ENCODE data around the gene HHIP.

Gene HHIP, protein sequence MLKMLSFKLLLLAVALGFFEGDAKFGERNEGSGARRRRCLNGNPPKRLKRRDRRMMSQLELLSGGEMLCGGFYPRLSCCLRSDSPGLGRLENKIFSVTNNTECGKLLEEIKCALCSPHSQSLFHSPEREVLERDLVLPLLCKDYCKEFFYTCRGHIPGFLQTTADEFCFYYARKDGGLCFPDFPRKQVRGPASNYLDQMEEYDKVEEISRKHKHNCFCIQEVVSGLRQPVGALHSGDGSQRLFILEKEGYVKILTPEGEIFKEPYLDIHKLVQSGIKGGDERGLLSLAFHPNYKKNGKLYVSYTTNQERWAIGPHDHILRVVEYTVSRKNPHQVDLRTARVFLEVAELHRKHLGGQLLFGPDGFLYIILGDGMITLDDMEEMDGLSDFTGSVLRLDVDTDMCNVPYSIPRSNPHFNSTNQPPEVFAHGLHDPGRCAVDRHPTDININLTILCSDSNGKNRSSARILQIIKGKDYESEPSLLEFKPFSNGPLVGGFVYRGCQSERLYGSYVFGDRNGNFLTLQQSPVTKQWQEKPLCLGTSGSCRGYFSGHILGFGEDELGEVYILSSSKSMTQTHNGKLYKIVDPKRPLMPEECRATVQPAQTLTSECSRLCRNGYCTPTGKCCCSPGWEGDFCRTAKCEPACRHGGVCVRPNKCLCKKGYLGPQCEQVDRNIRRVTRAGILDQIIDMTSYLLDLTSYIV

DNA sequence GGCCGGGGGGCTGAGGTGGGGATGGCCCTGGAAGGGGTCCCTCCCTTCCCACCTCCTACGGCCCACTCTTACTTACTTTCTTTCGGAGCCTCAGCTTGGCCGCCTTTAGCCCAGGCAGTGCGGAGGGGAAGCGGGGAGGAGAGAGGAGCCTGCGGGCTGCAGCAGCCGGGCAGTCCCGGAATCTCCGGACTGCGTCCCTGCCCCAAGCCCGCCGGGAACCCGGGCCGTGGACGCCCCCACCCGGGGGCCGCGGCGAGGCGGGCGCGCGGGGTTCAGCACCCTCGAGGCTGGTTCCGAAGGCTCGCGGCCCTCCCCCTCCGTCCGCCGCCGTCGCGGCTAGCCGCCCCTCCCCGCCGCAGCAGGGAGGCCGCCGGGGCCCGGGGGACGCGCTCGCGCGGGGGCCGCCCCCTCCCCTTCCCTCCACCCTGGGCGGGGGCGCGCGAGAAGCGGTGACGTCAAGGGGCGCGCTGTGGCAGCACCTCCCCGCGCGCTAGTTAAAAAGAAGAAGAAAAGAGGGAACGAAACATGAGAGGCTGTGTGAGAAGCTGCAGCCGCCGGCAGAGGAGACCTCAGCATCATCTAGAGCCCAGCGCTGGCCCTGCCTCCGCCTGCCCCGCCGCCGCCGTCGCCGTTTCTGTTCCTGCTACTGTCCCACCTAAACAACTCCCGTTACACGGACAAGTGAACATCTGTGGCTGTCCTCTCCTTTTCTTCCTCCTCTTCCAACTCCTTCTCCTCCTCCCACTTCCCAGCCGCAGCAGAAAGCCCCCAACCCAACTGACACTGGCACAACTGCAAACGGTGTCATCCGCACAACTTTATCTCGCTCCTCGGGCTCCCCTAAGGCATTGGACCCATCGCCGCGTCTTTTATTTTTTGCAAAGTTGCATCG, at the start of gene HHIP:
Gene HHIP (plus strand): TSS at position 526 of the 892 bp plus-strand sequence. CDS start 520 bp downstream, outside the sequence.
- DNase-seq: peak; percentile 24

DNA sequence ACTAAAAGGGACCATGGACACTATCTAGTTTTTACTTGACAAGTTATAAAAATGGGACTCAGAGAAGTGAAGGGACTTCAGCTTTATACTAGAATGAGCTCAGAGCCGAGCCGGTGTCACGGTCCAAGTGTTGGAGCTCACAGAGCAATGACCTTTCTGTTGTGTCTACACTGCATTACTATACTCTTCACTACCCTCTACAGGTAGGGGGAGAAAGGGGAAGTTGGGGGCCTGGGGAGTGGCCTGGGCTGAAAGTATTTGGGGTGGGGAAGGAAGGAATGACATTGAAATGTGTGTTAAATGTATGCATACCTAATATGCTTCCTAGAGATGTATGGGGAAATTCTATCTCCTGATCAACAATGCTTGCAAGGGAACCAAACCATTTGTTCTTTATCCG, 48.8 kb upstream of the HHIP start:
- no peak for DNase-seq

DNA sequence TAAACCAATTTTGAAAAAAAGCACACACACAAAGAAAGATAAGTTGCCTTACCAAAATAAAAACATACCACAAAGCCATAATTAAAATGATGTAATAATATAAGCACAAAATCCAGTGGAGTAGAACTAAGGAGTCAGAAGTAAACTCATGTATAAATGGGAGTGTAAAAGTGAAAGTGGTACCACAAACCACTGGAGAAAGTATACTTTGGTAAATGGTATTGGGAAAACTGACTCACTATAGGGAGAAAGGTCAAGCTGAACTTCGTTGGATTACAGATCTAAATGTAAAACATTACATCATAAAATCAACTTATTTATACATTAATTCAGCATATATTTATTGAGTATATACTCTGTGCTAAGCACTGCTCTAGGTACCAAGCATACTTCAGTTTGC, 46.3 kb upstream of the HHIP start:
- no peak for DNase-seq

DNA sequence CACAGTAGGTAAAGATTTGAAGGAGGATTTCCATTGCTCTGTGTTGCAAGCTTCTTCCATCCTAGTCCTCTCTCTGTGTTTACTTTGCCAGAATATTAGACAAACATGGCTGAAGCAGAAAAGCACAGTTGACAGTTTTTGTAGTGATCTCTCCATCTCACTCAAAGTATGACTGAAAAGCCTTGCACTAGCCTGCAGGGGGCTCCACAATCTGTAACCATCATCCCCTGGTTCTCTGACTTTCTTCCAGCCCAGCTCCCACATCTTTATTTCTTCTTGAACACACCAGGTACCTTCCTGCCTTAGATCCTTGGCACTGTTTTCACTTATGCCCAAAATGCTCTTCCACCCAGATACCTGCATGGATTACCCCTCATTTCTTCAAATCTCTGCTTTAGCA, 34.1 kb upstream of the HHIP start:
- DNase-seq: no peak

DNA sequence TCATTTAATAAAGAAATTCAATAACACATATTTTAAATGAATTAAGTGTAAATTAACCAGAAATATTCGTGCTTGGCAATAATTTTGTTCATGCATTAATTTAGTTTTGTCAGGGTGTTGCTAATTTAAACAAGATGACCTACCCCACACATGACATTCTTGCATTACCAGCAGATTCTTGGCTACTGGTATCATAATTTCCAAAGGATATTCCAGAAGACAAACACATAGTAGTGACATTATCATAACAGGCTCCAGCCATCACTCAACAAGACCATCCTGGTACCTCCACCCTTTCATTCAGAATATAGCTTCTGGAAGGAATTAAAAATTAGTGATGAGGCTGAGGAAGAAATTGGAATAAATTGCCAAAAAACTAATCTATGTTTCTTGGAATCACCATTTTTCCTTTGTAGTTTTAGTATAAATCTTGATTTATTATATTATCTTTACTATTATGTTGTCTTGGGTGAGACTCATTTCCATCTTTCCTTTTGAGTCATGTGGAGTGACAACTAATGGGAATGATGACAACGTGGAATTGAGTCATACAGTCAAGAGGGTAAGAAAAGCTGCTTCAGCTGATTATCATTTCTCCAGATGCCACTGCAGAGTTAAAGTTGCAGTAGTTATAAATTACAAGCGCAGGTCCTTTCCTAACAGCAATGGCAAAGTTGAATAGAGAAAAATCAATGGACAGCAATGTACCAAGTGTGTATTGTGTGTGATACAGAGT, 30.9 kb upstream of the HHIP start:
- no peak for DNase-seq

DNA sequence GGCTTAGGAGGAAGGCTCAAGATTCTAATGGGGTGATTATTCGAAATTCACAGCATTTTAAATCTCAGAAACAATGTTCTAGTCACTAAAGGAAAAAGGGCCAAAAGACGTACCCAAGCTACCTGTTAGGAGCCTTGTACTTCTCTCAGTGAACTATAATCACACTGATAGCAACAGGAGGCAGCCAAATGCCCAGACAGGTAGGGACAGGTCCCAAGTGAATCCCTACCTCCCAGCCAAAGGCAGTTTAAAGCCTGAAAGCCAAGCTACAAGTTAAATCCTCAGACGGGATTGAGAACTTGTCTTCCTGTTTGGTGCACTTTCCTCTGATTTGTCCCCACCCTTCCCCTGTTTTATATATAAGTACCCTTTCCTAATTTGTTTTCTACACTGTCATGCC, 24.3 kb upstream of the HHIP start:
- no peak for DNase-seq

DNA sequence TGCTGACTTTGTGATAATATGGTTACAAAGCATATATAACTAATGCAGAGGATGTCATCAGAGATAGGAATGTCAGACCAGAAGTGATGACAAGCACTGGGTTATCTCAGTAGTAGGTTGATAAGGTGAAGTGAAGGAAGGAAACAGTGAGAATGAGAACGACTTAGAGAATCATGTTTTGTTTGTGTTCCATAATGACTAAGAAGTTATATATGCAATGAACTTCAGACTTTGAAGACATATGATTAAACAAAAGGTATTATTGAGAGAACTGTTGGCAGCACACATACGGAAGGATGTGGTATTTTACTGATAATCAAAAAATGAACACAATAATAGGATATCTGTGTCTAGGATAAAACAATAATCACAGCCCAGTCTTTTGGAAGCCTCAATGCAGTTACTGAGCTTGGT, 18.3 kb upstream of the HHIP start:
- DNase-seq: no peak

DNA sequence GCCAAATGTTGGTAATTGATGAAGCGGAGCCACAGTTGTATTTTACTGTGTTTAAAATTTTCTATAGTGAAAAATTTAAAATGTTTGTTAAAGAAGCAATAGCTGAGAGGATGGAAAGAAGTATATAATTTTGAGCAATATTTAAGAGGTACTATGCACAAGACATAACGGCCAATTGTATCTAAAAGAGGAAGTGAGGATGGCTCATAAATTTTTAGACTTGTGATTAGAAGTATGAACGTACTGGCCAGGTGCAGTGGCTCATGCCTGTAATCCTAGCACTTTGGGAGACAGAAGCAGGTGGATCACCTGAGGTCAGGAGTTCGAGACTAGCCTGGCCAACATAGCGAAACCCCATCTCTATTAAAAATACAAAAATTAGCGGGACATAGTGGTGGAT, 12.7 kb upstream of the HHIP start:
- no peak for DNase-seq

DNA sequence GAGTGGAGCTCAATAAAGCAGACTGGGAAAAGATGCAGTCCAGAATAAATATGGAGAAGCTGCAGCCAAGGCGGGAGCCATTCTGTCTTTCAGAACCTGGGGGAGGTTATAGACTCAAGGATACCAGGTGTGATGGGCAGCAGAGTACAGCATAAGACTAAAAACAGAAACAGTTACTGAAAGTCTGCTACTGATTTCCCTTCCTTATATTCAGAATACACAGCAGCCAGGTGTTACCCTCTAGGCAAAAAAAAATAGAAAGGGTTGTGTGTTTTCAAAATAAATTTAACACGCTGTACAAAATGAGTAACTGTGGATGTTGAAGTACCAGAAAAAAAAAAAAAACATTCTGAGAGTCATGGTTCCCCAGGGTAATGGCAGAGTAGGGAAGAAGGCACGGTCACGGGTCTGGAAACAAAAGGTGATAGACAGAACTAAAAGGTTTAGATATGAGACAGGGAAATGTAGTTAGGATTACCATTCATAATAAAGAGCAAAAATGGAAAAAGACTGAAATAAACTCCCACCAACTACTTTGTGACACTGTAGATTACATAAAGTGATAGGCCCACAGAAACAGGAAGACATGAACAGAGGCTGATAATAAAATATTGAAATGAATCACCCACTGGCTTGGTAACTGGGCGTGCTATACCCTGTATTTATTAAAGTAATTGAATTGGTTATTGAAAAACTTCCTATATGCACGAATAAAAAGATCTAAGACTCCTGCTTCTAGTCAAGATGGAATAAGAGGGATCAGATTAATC, 10.8 kb upstream of the HHIP start:
- DNase-seq: no peak

DNA sequence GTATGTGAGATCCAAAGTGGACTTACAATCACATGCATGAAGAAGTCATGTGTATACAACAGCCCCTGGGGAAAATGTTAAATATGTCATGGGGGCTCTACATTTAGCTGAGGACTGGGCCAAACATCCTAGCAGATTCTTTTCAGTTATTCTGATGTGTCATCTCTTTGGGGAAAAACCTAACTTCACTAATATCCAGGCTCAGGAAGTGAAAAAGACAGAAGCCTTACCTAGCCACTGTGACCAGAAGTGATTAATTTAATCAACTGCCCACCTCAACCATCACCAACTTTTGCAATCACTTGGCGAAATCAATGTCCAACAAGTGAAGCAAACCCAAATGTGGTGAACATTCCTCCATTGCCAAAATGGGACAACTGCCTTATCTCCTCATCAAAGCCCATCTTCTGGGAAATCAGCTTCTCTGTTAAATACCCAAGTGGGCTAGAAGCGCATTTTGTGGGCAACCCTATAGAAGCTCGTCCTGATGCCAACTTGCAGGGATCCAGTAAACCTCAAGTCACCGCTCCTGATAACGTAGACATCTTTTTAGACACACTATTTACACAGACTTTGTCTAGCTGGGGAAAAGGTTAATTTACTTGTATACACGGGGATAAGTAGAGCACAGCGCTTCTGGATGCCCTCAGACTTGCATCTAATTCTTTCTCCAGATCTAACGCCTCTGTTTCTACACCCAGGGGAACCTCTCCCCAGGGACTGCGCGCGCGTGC, 1.4 kb upstream of the HHIP start:
- DNase-seq: no peak

DNA sequence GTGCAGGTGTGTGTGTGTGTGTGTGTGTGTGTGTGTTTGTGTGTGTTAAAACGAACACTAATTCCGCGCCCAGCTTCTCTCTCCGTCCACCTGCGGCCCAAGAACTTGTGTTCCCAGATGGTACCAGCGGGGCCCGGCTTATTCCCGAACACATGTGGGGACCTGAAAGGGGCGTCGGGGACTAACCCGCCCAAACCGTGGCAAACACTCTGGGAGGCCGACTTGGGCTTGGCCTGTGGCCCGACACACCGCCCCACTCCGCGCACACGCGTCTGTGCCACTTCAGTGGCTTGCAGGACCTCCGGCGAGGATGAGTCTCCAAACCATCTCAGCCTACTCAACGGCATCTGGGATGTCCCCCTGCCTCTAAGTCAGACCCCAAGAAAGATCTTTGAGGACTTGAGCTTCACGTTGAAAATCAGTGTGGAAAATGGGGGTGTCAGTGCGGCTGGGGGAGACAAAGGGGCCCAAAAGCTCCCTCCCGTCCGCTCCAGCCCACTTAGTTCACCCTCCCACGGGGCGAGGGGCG, 790 bp upstream of the HHIP start:
- no peak for DNase-seq

DNA sequence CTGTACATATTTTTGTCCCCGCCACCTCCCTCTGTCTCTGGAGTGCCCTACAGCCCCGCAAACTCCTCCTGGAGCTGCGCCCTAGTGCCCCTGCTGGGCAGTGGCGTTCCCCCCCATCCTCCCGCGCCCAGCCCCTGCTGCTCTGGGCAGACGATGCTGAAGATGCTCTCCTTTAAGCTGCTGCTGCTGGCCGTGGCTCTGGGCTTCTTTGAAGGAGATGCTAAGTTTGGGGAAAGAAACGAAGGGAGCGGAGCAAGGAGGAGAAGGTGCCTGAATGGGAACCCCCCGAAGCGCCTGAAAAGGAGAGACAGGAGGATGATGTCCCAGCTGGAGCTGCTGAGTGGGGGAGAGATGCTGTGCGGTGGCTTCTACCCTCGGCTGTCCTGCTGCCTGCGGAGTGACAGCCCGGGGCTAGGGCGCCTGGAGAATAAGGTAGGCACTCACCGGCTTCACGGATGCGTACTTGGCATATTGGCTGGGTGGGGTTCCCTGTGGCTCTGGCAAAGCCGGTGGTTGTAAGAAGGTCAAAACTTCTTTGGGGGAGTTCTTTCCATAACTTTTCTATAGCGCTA, 653 bp downstream of the HHIP start:
- DNase-seq: no peak

DNA sequence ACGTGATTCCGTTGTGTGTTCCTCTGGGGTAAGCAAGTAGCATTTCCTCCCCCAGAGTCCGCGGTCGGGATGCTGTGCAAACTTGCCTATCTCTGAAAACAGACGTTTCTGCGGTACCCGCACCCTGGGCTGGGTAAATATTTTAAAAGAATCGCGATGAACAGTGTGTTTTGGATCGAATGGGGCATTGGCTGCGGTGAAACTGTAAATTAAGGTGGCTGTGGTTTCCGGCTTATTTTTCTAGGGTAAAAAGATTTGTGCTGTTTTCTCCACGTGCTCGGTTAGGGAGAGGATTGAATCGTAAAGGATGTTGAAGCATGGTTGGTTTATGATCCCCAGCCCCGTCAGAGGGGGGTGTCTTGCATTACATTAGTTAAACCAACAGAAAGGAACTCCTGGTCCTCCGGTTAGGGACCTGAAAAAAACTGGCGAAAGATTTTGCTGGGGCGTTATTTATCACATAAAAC, 1.2 kb downstream of the HHIP start:
- no peak for DNase-seq

DNA sequence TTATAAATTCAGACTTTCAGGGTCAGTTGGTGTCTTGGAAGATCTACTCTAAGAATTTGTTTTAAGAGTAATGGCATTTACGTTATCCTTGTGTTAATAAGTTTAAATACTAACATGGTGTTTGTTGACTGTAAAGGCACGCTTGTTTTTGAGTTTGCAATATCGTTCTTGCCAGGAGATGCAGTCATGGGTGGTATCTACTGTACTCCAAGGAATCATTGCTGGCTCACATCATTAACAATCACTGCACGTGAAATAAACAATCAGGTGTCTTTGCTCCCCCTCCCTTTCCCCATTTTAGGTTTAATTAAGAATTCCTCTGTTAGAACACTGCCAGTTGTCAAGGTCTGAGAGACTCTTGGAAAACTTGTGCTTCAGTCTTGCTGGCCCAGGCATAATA, 1.6 kb downstream of the HHIP start:
- no peak for DNase-seq

DNA sequence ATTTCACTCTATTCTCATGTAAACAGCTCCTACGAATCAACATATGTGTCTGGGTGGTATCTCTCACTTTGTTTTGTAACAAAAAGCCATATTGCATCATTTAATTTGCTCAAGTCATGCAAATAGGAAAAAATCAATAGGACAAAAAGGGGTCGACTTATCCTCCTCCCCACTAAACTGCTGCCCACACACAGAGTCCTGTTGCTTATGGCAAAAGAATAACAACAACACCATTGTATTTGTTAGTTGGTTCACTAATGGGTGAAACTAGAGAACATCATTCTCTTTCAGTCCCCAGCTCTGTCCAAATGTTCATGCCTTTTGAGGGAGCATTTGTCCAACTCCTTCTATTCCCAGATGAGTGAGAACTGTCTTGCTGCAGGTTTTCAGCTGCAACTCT, 2.1 kb downstream of the HHIP start:
- no peak for DNase-seq

DNA sequence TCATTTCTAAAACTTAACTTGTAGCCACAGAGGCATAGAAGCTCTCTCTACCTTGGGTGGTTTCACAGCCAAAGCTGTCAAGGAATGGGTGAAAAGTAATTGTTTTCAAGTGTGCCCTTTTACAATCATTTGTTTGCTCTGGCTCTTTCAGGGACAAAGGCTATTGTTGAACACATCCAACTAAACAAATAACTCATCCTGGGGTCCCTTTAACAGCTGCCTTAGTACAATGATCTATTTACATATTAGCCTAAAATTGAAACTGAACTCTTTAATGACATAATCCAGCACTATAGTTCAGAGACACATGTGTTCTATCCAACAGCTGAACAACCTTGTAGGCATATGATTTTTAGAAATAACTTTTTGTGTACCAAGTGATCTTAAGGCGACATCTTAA, 3.7 kb downstream of the HHIP start:
- no peak for DNase-seq

DNA sequence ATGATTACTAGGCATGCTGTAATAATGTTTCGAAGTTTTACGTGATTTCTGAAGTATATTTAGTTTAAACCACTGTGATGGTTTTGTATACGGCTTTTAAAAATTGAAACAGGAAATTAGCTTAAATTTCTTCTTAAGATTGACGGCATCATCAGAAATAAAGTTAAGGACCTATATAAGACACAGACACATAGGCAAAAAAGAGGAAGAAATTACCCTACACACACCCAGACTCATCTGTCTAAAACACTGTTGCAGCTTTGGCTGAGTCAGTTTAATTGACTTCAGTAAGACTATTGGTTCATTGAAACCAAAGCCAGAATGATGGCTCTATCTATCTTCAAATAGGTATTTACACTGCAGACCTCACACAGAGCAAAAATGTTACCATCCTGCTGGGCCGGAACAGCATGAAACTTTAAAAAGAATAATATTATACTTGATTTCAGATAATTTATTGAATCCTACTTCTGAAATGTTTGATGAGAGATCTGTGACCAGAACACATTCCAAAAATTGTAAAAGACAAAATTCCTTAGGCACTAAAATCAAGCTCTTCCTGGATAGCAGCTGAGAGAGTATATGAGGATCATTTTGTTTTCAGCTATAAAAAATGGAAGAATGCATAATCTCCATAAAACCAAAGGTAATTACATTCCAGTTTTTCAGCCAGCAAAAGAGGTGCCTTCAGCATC, 4.5 kb downstream of the HHIP start:
- DNase-seq: no peak

DNA sequence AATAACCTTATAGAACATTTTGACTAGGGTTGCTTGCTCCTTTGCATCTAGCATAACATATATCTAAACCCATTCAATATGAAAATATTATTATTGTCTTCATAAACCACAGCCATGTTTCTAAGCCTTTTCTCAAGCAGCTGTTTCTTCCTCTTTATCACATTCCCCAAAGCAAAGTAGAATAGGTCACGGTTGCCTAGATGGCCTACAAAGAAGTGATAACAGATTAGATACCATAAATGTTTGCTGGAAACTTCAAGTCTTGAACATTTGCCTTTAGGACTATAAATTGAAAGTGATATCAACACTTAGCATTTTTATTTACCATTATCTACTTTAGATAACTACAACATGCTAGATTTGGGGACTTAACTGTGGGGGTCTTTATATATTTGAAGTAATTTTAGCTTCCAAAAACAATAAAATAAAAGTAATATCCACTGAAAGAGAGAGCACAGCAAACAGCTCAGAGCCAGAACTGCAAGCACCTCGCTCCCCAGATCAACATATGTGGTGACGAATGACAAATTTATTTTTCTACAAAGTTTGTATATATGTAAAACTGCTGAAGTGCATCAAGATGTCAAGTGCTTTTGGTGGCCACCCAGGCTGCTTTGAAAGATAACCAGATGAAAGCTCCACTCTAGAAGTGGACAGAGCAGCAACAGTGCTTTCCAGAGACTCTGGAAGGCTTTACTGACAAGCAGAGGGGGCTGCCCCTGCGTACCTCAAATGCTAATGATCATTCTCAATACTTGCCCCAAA, 8.0 kb downstream of the HHIP start:
- DNase-seq: no peak

DNA sequence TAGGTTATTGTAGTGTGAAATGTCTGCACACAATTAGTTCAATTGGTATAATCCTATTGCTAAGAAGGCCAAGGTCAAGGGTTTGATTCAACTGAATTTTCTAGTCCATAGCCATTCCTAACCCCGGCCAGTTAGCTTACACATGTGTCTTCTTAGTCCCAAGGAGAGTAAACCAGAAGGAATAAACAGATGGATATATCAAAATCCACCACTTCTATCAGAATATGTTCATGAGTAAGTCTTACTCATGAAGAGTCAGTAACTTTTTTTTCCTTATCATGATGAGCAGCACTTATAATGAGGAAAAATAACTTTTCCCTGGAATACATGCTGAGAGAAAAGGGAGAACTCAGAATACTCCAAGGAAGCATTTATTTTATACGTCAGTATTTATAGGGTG, 9.5 kb downstream of the HHIP start:
- DNase-seq: no peak
